Activated T-cell treated with anti-CD3 and anti-CD28 coated beads, Interleukin-2, amount 50 U/mL, for 48 hours (primary cell): ENCODE data around the gene LRRC26.

ENCODE experiments used
- DNase-seq, 2 experiments: peaks; one replicate each; pipeline ENCODE4 v3.0.0-alpha.2; 2020

LRRC26 gene

DNA sequence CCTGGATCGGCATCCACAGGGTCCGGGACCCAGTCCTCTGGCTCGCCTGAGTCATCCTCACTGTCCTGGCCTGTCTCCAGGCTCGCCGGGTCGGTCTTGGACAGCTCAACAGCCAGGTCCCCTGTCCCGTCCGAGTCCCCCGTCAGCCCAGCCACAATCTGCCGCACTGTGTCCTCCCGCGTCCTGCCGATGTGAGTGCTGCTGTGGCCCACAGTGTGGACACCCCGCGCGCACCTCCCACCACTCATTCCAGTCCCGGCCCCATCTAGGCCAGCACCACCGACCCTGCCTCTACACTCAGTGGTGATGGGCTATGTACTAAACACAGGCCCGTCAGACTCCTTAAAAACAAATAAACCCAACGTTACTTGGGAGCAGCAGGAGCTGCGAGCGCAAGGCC is 11.8 kb upstream of the LRRC26 start:
- DNase-seq, result no peak

DNA sequence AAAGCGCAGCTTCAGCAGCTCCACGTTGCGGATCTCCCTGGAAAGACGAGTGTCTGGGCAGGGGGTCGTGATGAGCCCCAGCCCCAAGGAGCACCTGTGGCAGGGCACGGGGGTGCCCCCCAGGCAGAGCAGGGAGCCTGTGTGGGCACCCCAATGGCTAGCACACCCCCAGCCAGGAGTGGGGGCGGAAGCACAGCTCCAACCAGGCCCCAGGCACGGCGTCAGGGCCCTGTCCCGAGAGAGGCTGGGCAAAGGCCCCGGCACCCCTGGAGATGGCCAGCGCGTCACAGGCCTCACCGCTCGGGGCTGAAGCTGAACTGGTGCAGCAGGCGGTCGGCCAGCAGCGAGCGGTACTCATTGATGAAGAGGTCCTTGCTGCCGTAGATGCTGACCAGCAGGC is 10.6 kb upstream of the LRRC26 start:
- DNase-seq, result no peak

GRCh38 chr9:137179761-137180160 is 9.9 kb upstream of the LRRC26 start:
- no peak for DNase-seq

- DNase-seq, result no peak
Measured at GRCh38 chr9:137178939-137179630, 9.2 kb upstream of the LRRC26 start.

DNA sequence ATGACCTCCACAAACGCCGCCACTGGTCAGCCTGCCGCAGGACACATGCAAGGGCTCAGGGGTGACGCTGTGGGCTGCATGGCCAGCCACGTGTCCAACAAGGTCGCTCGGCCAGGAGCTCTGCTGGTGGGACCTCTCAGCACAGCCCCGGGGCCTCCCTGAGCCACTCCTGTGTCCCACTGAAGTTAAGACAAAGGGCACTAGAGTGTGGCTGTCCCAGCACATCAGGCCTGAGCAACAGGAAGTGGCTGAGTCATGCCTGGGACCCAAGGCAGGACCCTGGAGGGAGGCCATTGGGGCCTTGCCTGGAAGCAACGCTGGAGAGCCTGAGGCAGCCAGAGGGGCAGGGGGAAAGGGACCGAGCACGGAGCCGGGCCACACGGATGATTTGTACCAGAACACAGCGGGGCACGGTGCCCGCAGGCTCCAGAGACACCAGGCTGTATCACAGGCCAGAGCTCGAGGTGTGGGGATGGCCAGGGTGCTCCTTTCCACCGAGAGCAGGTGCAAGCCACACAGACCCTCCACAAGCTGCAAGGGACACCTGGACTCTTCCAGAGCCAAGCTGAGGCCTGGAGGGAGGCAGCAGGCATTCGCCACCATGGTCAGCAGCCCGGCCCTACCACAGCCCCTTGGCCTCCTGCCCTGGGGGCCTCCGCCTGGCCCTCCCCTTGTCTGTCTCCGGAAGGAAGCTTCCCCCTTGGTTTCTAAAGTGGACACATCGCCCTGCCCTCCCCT is 8.5 kb upstream of the LRRC26 start:
- no peak for DNase-seq

DNA sequence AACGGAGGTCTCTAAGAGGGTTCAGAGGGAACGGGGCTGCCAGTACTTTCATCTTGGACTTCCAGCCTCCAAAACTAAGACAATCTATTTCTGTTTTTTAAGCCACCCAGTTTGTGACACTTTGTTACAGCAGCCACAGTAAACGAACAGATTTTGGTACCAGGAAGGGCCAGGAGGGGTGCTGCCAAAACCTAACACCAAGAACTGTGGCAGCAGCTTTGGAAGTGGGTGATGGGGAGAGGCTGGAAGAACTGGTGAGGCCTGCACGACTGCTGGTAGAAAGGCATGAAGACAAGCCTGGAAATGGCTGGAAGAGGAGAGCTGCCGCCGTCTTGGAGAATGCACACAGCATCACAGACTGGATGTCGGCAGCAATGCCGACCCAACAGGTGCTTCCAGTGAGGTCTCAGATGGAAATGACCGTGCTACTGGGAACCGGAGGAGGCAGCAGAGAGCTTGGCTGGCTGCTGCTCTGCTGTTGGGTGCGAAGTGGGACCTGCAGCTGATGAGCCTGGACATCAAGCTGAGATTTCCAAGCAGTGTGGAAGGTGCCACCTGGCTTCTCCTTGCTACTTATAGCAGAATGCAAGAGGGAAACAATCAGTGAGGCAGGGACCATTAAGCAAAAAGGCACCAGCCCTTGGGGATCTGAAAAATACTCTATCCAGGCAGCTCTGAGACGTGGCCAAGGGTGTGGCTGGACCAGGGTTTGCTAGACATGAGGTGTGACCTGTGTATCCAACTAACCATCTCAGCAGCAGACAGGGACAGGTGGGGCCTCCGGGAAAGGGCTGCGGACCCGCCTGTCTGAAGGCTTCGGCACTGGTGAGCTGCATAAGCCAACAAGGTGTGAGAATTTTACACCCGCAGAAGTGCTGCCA is 6.7 kb upstream of the LRRC26 start:
- peak; percentile 38 to 46 for DNase-seq

DNA sequence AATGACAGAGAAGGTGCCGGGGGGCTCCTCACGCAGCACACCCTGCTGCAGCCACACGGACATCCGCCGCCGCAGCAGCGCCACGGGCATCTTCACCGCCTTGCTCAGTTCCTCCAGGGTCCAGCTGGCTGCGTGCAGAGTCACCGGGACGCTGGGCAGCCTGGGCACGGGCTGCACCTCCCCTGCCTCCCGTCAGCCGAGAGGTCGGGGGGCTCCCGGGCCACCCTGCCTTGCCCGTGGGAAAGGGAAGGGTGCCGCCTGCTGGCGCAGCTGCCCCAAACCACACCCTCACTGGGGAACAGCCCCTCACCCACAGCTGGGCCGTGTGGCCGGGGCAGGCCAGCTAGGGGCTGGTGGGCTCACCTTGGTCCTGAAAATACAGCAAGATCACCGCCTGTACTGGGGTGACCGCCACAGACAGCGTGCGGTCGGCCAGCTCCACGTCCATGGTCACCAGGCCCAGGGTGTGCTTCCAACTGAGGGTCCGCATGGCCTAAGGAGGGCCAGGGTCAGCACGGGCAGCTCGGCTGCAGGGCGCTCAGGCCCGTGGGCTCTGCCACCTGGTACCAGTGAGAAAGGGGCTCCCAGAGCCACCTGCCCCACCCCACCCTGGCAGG is 5.6 kb upstream of the LRRC26 start:
- DNase-seq, result peak in 1 of 2 experiments; percentile 39

DNA sequence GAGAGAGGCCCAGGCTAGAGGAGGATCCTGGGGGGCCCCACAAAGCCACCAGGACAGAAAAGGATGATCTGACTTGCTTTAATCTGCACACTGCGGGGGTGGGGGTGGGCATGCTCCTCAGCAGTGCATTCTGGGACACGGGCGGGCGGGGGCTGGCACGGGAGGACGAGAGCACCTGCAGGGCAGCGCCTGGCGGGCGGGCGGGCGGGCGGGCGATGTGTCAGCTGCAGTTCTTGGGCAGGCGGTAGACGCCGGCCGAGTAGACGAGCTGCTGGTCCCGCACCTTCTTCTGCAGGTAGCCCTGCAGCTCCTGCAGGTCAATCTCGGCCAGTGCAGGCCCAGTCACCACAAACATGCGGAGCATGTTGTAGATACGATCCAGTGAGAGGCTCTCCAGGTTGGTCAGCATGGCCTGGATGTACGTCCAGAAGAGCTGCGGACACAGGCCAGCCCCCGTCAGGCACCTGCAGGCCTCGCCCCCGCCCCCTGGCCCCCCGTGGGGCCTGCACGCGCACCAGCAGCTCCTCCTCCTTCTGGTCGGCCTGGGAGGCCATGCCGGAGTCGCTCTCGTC is 5.0 kb upstream of the LRRC26 start:
- peak in 1 of 2 experiments; percentile 47 for DNase-seq

DNA sequence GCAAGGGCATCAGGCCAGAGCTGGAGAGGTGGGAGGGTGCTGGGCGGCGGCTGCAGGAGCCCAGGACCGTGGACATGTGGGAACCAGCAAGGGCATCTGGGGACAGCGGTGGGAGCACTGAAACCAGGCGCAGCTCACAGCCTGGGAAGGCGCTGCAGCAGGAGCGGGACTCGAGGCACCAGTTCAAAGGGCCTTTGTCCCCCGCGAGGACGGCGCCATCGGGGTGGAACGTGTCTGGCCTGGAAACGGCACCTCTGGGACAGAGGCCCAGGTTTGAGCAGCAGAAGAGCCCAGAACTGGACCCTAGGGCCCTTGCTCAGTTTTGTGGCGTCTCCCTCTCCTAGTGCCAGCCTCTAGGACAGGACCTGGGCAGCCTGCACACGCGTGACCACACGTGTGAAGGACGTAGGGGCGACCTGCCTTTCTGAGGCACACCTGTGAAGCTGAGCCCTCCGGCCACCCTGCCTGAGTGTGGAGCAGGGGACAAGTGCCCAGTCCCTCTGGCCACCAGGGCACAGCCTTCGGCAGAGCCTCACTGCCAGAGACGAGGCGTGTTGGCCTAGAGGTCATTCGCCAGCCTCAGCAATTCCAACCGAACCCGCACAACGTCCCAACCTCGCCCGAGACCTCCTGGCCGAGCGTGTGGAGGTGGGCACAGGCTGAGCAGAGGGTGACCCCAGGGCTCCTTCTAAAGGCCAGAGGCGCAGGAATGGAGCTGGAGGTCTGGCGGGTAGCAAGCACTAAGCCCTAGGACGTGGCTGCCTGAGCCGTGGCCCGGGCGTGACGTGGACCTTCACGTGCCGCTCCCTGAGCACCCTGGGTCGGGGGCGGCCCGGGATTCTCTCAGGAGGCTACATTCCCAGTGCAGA is 4.2 kb upstream of the LRRC26 start:
- no peak for DNase-seq

- no peak for DNase-seq
Measured at GRCh38 chr9:137172901-137173795, 3.3 kb upstream of the LRRC26 start.

DNA sequence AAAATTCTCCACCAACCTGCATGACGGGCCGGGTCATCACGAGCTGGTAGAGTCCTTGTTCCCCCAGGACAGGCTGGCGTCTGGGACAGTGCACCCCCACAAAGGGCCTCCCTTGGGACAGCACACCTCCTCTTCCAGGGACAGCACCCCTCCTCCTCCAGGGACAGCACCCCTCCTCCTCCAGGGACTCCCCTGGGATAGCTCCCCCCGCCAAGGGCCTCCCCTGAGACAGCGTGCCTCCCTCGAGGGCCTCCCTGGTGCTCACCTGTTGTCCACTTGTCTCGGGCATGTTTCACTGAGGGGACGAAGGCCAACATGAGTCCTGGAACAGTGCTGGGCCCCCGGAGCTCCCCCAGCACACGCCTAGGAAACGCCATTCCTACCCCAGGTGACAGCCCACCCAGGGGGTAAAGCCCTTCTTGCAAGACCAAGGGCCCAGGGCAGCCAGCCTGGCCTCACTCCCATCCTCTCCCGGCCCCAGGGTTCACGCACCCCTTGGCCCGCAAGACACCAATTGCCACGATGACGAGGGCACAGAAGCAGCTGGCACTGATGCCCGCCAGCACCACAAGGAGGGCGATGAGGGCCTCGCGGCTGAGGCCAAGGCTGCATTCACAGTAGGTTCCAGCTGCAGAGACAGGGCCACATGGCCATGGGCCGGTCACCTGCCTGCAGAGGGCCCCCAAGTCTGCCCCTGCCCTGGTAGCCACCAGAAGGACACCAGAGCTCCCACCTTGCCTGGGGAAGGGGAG is 1.5 kb upstream of the LRRC26 start:
- DNase-seq, result no peak

DNA sequence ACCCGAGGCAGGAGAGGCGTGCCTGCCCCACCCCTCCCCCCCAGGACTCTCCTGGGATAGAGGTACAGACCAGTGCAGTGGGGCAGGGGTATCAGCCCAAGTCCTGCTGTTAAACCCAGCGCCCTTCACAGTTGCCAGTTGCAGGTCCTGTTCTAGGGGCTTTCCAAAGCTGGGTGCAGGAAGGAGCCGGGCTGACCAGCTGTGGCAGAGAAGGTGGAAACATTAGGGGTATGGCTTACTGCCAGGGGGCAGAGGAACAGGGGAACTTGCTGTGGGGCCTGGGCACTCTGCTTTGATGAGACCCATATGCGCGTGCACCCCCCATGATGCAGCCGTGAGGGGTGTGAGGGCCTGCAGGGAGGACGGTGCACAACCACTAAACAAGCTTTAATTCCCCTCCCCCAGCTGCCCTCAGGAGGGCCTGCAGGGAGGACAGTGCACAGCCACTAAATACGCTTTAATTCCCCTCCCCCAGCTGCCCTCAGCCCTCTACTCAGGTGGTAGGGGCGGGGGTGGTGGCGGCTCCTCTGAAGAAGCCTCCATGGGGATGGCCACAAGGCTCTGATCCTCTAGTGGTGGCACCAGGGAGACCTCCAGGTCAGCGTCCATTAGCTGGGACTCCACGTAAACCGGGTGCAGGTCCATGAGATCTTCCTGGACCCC is 766 bp upstream of the LRRC26 start:
- no peak for DNase-seq

GRCh38 chr9:137168904-137169856 is 671 bp downstream of the LRRC26 start:
- DNase-seq, result peak; percentile 43 to 55

DNA sequence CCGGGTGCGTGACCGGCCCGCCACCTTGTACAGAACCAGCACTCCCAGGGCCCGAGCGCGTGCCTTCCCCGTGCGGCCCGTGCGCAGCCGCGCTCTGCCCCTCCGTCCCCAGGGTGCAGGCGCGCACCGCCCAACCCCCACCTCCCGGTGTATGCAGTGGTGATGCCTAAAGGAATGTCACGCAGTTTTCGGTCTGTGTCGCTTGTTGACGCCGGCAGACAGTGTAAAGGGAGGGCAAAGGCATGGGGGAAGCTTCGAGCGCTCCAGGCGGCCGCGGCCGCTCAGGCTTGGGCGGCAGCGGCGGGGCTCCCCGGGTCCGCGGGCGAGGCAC is 1.3 kb downstream of the LRRC26 start:
- DNase-seq, result peak in 1 of 2 experiments; percentile 53

DNA sequence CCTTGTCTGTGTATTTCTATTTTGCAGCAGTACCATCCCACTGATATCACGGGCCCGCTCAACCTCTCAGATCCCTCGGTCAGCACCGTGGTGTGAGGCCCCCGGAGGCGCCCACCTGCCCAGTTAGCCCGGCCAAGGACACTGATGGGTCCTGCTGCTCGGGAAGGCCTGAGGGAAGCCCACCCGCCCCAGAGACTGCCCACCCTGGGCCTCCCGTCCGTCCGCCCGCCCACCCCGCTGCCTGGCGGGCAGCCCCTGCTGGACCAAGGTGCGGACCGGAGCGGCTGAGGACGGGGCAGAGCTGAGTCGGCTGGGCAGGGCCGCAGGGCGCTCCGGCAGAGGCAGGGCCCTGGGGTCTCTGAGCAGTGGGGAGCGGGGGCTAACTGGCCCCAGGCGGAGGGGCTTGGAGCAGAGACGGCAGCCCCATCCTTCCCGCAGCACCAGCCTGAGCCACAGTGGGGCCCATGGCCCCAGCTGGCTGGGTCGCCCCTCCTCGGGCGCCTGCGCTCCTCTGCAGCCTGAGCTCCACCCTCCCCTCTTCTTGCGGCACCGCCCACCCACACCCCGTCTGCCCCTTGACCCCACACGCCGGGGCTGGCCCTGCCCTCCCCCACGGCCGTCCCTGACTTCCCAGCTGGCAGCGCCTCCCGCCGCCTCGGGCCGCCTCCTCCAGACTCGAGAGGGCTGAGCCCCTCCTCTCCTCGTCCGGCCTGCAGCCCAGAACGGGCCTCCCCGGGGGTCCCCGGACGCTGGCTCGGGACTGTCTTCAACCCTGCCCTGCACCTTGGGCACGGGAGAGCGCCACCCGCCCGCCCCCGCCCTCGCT is 1.9 kb downstream of the LRRC26 start:
- DNase-seq, result no peak

DNA sequence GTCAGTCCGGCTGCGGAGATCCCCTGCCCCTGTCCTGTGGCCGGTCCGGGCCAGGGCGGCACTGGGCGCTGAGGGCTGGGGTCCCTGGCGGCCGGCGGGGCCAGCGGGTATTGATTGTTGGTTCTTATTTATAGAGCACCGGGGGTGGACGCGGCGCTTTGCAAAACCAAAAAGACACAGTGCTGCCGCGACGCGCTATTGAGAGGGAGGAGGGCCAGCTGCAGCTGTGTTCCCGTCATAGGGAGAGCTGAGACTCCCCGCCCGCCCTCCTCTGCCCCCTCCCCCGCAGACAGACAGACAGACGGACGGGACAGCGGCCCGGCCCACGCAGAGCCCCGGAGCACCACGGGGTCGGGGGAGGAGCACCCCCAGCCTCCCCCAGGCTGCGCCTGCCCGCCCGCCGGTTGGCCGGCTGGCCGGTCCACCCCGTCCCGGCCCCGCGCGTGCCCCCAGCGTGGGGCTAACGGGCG is 2.5 kb downstream of the LRRC26 start:
- DNase-seq, result no peak
